ENCODE results near the gene WWC1.
"Not testable (repeated sequence)": the region's sequence is repeated elsewhere in the genome, so short reads cannot be mapped to it uniquely, and the experiment has no call there.

The WWC1 gene

GRCh38 chr5:168310541-168310940 is 19.1 kb downstream of the WWC1 start:
- not testable (repeated sequence) for DNase-seq

DNA sequence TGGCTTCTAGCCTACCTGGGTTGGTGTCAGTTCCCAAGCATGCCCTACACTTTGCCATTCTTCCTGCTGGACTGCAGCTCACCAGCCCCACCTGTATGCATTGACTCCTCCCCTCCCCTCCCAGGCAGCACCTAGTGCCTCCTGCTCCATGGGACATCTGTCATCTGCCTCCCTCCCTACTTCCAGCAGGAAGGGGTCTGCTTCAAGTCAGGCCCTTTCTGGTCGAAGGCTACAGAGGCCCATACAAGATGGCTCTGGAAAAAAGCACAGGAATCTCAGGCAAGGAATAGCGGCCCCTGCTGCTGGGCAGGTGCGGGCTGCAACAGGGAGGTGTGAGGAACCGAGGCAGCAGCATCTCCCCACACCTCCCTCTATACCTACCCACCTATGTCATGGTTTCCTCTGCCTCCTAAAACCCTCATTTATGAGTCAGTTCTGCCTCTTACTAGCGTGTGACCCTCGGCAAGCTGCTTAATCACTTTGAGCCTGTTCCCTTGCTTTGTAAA is 19.7 kb downstream of the WWC1 start:
- no peak for DNase-seq

- DNase-seq = no peak
These were observed 21.3 kb downstream of the WWC1 start for GRCh38 chr5:168312606-168313295.

- DNase-seq = no peak
These were observed 22.3 kb downstream of the WWC1 start for GRCh38 chr5:168313596-168314204.

DNA sequence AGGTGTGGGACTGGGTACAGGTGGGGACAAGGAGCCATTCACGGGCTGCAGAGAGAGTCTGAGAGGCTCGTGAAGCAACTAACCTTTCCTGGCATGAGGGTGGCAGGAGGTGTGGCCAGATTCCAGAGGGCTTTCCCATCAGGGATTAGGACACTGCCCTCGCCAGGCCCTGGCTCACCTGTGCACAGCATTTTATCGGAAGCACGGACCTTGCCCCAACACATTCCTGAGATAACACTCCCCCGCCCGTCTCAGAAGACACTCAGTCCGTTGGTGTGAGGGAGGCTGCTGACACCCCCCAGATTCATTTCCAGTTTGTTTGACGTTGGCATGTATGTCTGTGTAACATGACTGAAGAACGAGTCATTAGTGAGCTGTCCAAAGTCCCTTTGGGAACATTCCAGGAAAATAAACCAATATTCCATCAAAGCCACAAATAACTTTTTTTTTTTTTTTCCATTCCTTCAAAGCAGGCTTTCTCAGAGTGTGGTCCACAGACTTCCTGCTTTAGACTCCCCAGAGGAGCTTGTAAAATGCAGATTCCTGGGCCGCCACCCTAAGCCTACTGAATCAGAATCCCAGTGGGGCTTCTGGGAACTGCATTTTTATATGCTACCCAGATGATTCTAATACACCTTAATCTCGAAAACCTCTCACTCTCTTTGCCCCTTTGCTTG is 23.4 kb downstream of the WWC1 start:
- DNase-seq = no peak

DNA sequence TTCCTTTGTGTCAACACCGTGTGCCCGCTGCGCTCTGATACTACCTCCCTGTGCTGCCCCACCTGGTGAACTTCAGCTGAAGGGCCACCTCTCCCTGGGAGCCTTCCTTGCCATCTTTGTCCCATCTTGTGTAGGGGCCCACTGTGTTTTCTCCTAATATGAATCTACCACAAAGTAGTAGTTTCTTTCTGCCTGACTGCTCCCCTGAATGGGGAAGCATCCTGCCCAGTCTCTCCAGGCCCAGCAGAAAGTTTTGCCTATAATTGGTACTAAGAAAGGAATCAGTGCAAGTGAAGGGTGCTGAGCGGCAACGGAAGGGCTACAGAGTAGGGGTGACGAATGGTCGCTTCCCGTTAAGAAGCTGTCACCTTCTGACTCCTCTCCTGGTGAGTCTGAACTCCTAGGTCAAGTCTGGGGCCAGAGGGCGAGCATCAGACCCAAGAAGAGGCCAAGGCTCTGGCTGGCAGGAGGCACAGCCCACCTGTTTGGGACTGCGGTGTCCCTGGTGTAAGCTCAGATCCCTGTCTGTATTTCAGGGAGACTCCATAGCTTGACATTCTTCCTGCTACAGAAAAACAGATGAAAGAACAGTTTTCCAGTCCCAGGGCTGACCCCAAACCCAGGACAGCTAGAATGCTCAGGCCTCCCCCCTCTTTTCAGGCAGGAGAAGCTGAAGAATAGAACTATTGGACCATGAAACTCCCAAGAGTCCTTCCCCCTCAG is 24.1 kb downstream of the WWC1 start:
- DNase-seq = no peak

DNA sequence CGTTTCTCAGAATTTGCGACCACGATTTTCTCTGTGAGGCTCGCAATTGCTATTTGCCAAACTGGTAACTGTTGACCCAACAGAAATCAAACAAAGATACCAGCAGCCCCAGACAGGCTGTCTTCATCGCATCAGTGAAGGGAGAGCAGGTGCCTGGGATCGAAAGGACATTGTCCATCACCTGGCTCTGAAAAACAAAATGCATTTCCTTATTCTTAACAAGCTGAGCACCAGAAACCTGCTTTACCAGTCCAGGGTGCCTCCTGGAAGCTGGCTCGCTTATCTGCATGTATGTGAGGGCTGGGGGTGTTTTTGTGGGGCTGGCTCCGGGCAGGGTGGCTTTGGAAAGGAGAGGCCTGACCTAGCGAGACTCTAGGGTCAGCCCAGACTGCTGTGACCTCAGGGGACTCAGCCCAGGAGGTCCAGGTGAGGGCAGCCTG is 24.7 kb downstream of the WWC1 start:
- no peak for DNase-seq

DNA sequence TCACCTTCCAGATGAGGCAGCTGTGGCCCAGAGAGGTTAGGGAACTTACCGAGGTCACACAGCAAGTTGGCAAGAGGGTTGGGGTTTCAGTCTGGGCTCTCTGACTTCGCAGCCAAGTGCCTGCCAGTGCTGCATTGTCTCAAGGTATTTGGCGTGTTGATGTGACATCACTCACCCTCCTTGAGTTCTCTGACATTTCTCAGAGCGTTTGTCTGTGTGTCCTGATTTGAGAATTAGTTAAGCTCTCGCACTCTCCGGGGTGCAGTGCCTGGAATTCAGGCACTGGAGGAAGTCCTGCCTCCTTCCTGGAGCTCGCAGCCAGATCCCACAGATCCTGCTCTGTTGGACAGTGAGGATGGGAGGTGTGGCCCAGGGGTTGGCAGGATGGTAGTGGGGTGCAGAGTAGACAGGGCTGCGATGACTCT is 25.7 kb downstream of the WWC1 start:
- DNase-seq = no peak

DNA sequence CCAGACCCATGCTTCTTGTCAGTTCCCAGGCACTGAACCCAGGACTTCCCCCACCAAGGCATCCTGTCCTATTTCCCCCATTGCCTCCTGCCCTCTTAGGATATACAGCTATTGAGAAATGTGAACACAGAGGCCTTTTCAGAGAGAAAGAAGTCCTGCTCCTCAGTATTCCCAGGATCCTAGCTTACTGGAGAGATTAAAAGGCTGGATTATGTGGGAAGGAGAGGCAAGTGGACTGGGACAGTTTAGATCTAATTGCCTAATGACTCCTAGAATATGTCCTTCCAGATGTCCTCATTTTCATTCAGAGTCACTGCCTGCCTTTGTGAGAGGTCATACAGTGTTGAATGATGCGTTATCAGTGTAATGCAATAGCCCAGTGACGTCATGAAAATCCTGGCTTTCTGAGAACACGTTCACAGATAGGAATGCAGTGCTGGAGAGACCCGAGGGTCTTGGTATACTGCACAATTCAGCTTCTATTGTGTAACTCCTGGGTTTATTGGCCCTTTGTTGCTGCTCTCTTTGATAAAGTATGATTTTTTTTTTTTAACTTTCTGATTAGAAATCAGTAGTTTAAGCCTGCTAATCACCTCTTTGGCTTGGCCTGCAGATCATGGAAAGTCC is 26.2 kb downstream of the WWC1 start:
- DNase-seq = no peak

- DNase-seq = no peak
These were observed 26.8 kb downstream of the WWC1 start for GRCh38 chr5:168318240-168318639.

- no peak for DNase-seq
These were observed 28.3 kb downstream of the WWC1 start for GRCh38 chr5:168319774-168320173.

- no peak for DNase-seq
These were observed 29.4 kb downstream of the WWC1 start for GRCh38 chr5:168320805-168321204.

- DNase-seq = no peak
These were observed 33.6 kb downstream of the WWC1 start for GRCh38 chr5:168324859-168325630.

GRCh38 chr5:168327019-168327421 is 35.6 kb downstream of the WWC1 start:
- DNase-seq = no peak

GRCh38 chr5:168327451-168327850 is 36.0 kb downstream of the WWC1 start:
- DNase-seq = no peak

DNA sequence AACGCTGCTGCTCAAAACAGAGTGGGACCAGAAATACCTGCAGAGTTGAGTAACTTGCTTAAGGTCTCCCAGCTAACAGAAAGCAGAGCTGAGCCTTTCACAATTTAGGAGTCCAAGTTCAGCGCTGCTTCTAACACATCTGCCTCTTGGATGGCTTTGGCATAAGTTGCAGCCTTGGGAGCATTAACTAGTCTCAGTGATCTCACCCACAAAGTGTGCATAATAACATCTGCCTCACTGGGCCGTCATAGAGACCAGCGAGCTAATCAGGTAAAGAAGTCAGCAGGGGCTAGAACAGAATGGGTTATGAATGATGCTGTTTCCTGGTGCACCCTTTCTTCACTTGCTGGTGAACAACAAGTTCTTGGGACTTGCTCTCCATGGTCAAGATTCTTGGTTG is 36.5 kb downstream of the WWC1 start:
- DNase-seq = no peak

GRCh38 chr5:168328814-168329213 is 37.4 kb downstream of the WWC1 start:
- no peak for DNase-seq

GRCh38 chr5:168329302-168329701 is 37.9 kb downstream of the WWC1 start:
- DNase-seq = no peak

GRCh38 chr5:168332042-168332441 is 40.6 kb downstream of the WWC1 start:
- DNase-seq = no peak

GRCh38 chr5:168334280-168334679 is 42.8 kb downstream of the WWC1 start:
- DNase-seq = no peak

GRCh38 chr5:168334695-168335094 is 43.2 kb downstream of the WWC1 start:
- DNase-seq = no peak

GRCh38 chr5:168337361-168337760 is 45.9 kb downstream of the WWC1 start:
- no peak for DNase-seq

All from NCI-H1048 (cell line).